Measurements from ENCODE around the gene RC3H2.

RC3H2 gene, protein sequence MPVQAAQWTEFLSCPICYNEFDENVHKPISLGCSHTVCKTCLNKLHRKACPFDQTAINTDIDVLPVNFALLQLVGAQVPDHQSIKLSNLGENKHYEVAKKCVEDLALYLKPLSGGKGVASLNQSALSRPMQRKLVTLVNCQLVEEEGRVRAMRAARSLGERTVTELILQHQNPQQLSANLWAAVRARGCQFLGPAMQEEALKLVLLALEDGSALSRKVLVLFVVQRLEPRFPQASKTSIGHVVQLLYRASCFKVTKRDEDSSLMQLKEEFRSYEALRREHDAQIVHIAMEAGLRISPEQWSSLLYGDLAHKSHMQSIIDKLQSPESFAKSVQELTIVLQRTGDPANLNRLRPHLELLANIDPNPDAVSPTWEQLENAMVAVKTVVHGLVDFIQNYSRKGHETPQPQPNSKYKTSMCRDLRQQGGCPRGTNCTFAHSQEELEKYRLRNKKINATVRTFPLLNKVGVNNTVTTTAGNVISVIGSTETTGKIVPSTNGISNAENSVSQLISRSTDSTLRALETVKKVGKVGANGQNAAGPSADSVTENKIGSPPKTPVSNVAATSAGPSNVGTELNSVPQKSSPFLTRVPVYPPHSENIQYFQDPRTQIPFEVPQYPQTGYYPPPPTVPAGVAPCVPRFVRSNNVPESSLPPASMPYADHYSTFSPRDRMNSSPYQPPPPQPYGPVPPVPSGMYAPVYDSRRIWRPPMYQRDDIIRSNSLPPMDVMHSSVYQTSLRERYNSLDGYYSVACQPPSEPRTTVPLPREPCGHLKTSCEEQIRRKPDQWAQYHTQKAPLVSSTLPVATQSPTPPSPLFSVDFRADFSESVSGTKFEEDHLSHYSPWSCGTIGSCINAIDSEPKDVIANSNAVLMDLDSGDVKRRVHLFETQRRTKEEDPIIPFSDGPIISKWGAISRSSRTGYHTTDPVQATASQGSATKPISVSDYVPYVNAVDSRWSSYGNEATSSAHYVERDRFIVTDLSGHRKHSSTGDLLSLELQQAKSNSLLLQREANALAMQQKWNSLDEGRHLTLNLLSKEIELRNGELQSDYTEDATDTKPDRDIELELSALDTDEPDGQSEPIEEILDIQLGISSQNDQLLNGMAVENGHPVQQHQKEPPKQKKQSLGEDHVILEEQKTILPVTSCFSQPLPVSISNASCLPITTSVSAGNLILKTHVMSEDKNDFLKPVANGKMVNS

GRCh38 chr9:122904823-122905710, at the start of gene RC3H2:
RC3H2 (minus strand) TSS chr9:122905359; CDS start chr9:122897509, 7,850 bp downstream.
- peak; percentile 93 for DNase-seq (ENCODE audit: low read depth, low spot score)

DNA sequence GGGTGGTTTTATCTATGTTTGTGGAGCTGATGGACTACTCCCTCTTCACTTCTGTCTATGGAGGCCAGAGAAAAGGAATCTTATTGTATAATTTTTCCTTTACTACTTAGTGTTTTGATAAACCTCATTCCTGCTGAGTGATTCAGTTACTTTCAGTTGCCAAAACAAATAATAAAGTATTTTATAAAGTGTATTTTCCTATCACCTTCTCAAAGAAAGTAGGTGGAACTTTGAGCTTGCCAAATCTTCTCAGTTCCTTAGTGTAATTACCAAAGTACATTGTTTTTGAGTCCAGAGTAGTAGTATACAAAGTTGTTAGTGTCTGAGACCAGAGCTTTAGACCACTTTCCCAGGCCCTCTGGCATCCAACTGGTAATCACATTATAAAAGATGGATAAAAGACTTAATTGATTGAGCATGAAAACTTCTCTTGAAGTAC, 49.1 kb upstream of the RC3H2 start:
- no peak for DNase-seq (ENCODE audit: low read depth, low spot score)

DNA sequence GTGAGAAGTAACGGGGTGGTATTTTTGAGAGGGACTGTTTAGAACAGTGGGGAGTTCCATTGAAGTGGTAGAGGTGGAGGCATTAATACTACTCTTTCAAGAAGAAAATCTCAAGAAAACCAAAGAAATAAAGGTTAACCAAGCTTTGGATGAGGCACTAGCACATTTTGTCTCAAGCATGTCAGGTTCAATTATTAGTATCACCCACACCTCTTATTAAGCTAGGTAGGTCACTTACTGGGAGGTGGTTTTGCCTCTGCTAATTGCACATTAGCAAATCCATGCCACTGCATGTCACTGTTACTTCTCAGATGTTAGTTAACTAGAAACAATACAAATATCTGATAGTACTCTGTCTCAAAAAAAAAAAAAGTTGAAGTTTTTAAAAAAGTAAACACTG, 45.9 kb upstream of the RC3H2 start:
- DNase-seq (ENCODE audit: low read depth, low spot score) = no peak

DNA sequence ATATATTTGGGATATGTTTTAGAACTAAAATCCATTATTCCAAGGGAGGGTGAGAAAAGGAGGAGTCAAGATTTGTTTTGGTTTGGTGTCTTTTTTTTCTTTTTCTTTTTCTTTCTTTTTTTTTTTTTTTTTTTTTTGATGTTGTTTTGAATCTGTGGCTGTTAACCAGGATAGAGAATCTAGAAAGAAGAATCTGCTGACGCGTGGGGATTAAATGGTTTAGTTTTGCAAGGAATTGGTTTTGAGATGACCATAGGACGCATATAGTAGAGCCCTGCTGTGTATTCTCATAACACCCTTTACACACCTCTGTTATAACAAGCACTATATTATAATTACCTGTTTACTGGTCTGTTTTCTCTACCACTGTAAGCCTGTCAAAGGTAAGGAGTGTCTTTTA, 45.1 kb upstream of the RC3H2 start:
- no peak for DNase-seq (ENCODE audit: low read depth, low spot score)

- DNase-seq (ENCODE audit: low read depth, low spot score) = no peak
Observed at GRCh38 chr9:122949696-122950095, 44.5 kb upstream of the RC3H2 start.

DNA sequence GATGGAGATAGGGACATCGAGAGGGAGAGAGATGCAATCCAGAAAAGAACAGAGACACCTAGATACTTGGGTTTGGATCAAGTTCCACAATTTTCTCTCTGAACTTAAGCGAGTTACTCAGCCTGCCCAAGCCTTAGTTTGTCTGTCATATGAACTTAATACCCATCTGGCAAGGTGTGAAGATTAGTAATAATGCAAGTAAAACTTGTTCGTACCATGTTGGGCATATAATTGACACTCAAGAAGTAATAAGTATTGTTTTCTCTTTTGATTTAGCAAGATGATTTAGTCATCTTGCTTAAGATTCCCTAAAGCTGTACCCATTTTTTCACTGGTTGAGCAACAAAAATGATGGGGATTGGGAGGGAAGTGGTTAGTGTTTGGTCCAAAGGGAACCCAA, 43.2 kb upstream of the RC3H2 start:
- no peak for DNase-seq (ENCODE audit: low read depth, low spot score)

DNA sequence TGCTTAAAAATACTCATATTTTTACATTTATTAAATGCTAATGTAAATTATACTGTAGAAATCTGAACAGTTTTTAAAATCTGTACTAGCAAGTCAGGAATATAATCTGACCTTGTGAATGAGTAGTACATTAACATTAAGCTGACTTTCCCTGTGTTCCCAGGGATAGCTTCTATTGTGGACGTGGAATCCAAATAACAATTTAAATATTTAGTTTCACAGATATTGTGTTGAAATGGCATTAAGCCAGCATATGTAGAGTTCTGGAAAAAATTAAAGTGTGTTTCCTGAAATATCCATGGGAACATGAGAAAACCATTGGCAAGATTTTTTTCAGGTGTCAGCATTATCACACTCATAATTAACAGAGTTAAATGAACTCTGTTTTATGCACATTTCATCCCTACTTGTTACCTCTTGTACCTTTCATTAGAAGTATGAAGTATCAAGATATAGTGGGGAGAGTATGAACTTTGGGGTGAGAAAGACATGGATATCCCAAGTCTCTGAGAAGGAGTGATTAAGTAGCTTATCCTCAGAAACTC, 41.4 kb upstream of the RC3H2 start:
- no peak for DNase-seq (ENCODE audit: low read depth, low spot score)

DNA sequence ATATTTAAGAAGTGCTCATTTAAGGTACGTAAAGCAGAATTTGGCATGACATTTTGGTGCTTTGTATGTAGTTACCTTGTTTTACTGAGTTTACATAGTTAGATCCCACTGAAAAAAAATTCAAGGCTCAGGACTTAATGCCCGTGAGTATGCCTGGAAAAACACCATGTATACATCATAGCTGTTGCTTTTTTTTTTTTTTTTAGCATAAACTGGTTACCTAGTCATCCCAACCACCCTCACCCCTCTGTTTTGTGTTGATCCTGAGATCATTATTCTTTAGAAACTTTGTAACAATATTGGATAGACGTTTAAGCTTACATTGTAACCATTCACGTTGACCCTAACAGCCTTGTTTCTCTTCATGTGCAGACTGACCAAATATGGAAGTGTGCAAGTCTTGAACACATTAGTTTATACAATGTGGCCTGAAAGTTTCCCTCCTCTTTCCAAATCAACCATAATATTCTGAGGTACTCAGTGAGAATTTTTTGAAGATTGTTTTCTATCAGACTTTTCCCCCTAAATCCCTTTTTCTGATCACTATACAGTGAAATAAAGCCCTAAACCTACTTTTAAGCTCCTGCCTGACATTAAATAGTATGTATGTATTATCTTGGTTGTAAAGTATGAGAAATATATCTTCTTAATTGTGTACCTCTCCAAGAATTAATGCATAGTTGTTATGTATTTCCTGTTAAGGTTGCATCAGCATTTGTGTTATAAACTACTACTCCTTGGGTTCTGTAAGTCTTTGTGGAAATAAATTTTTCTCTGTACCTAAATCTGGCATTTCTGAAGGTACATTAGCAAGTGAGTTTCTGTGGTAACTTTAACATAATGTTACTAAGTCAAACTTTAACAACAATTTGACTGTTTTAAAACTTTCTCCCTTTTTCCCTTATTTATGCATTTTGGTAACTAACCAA, 40.1 kb upstream of the RC3H2 start:
- DNase-seq (ENCODE audit: low read depth, low spot score) = no peak

DNA sequence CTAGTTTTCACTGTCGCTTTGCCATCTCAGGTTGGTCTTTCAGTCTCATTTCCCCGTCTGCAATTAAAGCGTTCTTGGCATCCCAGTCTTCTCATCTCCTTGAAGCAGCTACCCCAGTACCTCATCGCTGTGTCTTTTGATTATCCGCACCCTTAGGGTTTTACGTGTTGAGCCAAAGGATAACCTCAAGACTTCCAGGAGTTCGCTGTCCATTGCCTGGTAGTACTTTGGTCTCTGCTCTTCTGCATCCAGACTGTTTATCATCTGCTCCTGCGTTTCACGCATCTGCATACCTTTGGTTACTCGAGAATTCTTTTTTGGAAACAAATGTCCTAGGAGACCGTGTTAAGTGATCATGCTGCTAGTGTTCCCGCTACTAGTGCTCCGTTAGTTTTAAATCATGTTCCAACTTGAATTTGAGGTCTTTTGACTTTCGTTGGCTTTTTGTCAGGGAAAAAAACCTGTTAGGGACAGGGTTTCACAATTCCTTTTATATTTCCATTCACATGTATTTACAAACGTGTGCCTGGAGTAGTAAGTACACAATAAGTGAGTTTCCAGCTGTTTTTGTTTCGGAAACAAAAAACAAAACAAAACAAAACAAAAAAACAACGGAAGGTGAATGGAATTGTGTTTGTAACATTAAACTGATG, 36.5 kb upstream of the RC3H2 start:
- no peak for DNase-seq (ENCODE audit: low read depth, low spot score)

GRCh38 chr9:122940749-122941581, 35.8 kb upstream of the RC3H2 start, which contains the start of gene RABGAP1:
RABGAP1 (plus strand) TSS chr9:122941020; CDS start chr9:122957060, 16,040 bp downstream.
- peak; percentile 97 for DNase-seq (ENCODE audit: low read depth, low spot score)

GRCh38 chr9:122940454-122940748, 35.2 kb upstream of the RC3H2 start:
- no peak for DNase-seq (ENCODE audit: low read depth, low spot score)

GRCh38 chr9:122939601-122940000, 34.4 kb upstream of the RC3H2 start:
- no peak for DNase-seq (ENCODE audit: low read depth, low spot score)

DNA sequence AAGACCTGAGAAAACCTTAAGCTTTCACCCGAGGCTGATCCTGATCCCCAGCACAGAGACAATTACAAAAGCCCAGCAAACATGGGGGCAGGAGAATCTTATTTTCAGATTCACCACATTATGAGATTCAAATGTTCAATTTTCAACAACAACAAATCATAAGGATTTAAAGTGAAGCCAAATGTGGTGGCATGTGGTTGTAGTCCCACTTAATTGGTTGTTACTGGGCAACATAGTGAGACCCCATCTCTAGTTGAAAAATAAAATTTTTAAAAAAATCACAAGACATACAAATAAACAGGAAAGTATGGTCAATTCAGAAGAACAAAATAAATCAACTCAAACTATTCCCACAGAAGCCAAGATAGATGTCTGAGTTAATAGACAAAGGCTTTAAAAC, 31.7 kb upstream of the RC3H2 start:
- no peak for DNase-seq (ENCODE audit: low read depth, low spot score)

DNA sequence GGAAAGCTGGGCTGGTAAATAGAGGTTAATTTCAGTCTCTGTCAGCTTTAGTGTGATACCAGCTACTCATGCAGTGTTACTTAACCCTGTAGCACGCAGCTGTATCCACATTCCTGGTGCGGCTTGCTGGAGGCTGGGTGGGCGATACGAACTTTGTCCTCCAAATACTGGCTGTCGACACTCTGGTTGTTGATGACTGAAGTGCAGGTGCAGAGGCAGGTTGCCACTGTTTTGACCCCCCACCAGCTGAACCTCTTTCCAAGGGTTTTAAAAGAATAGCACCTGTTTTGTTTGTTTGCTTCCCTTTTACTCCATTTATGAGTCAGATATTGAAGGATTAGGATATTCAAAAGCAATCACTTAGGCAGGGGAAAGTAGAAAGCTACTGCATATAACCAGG, 31.3 kb upstream of the RC3H2 start:
- no peak for DNase-seq (ENCODE audit: low read depth, low spot score)

DNA sequence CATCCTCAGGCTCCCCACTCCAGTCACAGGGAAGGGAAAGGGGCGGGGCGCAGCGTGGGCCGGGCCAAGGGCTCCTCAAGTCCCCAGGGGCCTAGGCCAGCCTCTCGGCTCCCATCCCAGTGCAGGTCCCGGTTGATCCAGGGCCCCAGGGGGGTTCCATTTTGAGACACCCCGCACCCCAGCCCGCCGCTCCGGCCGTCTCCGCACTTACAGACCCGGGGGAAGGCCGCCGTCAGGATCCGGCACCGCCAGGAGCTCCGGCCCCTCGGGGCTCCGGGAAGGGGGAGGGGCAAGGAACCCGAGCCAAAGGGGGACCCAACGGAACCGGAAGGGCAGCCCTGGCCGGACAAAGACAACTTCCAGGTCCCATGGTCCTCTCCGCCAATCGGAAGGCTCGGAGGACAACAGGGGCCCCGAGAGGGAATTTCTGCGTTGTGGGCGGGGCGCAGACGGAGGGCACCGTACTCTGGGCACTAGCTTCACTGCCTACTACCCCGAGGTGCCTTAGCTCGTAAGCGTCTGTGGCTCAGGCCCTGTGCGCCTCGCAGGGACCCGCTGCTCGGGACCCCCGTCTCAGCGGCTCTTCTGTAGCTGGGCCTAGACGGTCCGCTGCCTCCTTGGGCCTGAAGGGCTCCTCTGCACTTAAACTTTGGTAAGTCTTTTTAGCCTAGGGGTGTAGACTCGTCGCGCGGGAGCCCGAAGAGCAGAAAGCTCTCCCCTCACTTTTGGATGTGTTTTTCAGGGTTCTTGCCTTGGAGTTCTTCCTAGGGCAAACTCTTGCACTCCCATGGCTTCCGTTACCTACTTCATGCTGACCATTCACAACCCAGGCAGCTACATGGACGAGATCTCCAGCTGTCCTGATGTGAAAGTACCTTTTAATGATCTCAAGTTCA, 26.3 kb upstream of the RC3H2 start, which contains the start of gene ZBTB26:
Gene ZBTB26, minus strand, starts transcription at position 287 of the 896 bp plus-strand sequence. CDS start 11,578 bp downstream, outside the sequence.
- DNase-seq (ENCODE audit: low read depth, low spot score) = peak; percentile 78

GRCh38 chr9:122930541-122931225, 25.5 kb upstream of the RC3H2 start:
- DNase-seq (ENCODE audit: low read depth, low spot score) = no peak

All from activated CD4-positive, CD25-positive, alpha-beta regulatory T cell treated with anti-CD3 and anti-CD28 coated beads, Interleukin-2, amount 50 U/mL, for 16 hours (primary cell).